Pancreas (tissue), 10 donors: ENCODE data around the gene SPTB. TPM values are rescaled to one million over a fixed set of nuclear protein-coding genes. Genes with fewer than 3 reads are reported as not detected.

Experiments
- ATAC-seq, 4 donors: fragments of 200-7000 bp; cut with Tn5 transposase; one replicate each; pipeline versions ENCODE4 v1.8.0 to v1.9.1; 2020; ENCODE audit warnings: mild to moderate bottlenecking in 4 of 4, moderate library complexity in 4 of 4
- DNase-seq, 6 donors: peaks; one replicate each; pipeline ENCODE4 v3.0.0-alpha.2; 2020
- FAIRE-seq: peaks from 2 replicates; lab custom pipeline; 2012; peaks lifted over from hg19 to GRCh38; lab: Jason Lieb, UNC
- H3K27ac ChIP-seq, 4 donors: fragments of 200-600 bp; sonication (generic); 1 replicate in 3 of 4; 2 replicates in 1 of 4; pipeline versions ENCODE4 v1.5.0 to v1.8.0; 2020
- H3K27me3 ChIP-seq, 4 donors: fragments of 200-600 bp; one replicate each; pipeline ENCODE4 v1.8.0; 2021
- H3K36me3 ChIP-seq, 3 donors: fragments of 200-600 bp; sonication (generic) in 1 of 3; one replicate each; pipeline versions ENCODE4 v1.5.0 to v1.8.0; 2020 to 2021
- H3K4me1 ChIP-seq, 3 donors: fragments of 200-600 bp; one replicate each; pipeline ENCODE4 v1.8.0; 2021
- H3K4me3 ChIP-seq, 4 donors: fragments of 200-600 bp; sonication (generic) in 2 of 4; one replicate each; pipeline versions ENCODE4 v1.5.0 to v1.8.0; 2020 to 2021
- H3K9me3 ChIP-seq, 4 donors: fragments of 200-600 bp; one replicate each; pipeline ENCODE4 v1.8.0; 2021
- WGBS, 2 donors: extraction: QIAGEN DNeasy Blood & Tissue Kit; methylation state at CpG; one replicate each; pipeline ENCODE4 v1.1.7; 2013; 5-methylcytosine and 5-hydroxymethylcytosine counted together
- intact Hi-C, 3 donors: fragments of 100-400 bp; cut with DNase I; formaldehyde crosslinking; loops; one replicate each; pipeline versions ENCODE4 v1.11.1 to v1.14.2; 2022
- polyA plus RNA-seq, 2 donors: library from polyadenylated mRNA; stranded (reverse); fragments of 200-250 nt; gene quantifications; one replicate each; pipeline ENCODE4 v1.2.3, GENCODE V29; 2013
- total RNA-seq, 6 donors: library from RNA; stranded (reverse); fragmentation: NEBNext Ultra II Directional in 4 of 6; extraction: Animal tissue kit (Norgen Biotek cat#: 25700) in 4 of 6; gene quantifications; one replicate each; pipeline versions ENCODE4 v1.2.1 to v1.2.4, GENCODE V29; 2021 to 2023
- TF ChIP-seq, protein P1 (sequence below), 4 donors: fragments of 200-600 bp; sonication (generic) in 3 of 4; IDR thresholded peaks; one replicate each; pipeline versions ENCODE4 v1.5.0 to v1.8.0; 2021; ENCODE audit warnings: antibody characterized with exemption in 4 of 4
- donor health status: healthy with polysubstance abuse.
- donor health status: DM: no; HTN: no; CAD: no; lungs with moderate emphysema.
- donor health status: DM: no; HTN: no; CAD: no.
- donor health status: control.
- donor health status: control.
- donor health status: Bipolar disorder and iron deficiency.
- donor health status: DM: yes; HTN: yes; CAD: no.
- donor health status: DM: no; HTN: no; CAD: no.
- donor health status: DM: no; HTN: no; CAD: no.
- donor health status: DM: yes; HTN: yes; CAD: no.

SPTB gene
- 1 to 10 TPM in 5 of 6 donors, under 1 TPM in 1; 0.73 to 3.4 (median 2.5) TPM for total RNA-seq
- 1 to 10 TPM; 5.2 to 6.5 TPM for polyA plus RNA-seq

DNA sequence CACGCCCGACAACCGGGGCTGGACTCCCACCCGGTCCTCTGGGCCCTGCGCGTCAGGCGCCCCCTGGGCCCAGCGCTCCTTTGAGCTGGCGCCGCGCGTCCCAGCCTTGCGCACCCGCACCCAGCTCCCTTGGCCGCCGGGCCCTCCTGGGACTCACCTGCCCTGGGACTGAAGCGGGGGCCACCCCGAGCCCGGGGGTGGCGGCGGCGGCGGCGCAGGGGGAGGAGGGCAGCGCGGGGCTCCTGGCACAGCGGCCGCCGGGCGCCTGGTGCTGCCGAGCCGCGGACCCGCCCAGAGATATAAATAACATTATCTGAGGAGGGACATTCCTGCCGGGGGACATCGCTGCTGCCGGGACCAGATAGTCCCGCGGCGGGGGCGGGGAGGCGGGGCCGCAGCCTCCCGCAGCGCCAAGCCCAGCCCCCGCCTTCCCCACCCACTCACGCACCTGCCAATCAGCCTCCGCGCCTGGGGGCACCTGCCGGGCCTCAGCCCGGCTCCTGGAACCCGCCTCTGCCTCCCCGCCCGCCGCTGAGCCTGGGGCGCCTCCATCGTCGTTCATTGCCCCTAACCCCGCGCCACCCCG lies at the start of gene SPTB:
SPTB (minus strand) TSS at position 273 of the 586 bp plus-strand sequence. CDS start 56,813 bp downstream, outside the sequence.
- TF ChIP-seq, protein P1, sequence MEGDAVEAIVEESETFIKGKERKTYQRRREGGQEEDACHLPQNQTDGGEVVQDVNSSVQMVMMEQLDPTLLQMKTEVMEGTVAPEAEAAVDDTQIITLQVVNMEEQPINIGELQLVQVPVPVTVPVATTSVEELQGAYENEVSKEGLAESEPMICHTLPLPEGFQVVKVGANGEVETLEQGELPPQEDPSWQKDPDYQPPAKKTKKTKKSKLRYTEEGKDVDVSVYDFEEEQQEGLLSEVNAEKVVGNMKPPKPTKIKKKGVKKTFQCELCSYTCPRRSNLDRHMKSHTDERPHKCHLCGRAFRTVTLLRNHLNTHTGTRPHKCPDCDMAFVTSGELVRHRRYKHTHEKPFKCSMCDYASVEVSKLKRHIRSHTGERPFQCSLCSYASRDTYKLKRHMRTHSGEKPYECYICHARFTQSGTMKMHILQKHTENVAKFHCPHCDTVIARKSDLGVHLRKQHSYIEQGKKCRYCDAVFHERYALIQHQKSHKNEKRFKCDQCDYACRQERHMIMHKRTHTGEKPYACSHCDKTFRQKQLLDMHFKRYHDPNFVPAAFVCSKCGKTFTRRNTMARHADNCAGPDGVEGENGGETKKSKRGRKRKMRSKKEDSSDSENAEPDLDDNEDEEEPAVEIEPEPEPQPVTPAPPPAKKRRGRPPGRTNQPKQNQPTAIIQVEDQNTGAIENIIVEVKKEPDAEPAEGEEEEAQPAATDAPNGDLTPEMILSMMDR (IDR thresholded peaks at IDR 0.05): no peak
- Histone ChIP-seq H3K9me3 (no peaks in the 10 kb centered on the region), H3K27ac (peak within 1 kb of the TSS in 1 of 4 donors; percentile 41), H3K27me3 (no peaks in the 10 kb centered on the region), H3K4me3 (peak within 1 kb of the TSS; percentile 45 to 64 (median 50)), H3K4me1 (no peaks in the 10 kb centered on the region), H3K36me3 (no peaks in the 10 kb centered on the region)
- no peak for FAIRE-seq
- 0 to 1% methylated on average over 51 to 61 of the region's 61 CpGs for WGBS, 2 donors
- peak; percentile 75 to 92 (median 87) for ATAC-seq
- intact Hi-C loops: loop anchor here in 1 of 3 donors (10.0 kb wide), 1 partner anchor 55 kb away; no protein-coding TSS in a partner anchor
- DNase-seq: peak; percentile 32 to 80 (median 69)

DNA sequence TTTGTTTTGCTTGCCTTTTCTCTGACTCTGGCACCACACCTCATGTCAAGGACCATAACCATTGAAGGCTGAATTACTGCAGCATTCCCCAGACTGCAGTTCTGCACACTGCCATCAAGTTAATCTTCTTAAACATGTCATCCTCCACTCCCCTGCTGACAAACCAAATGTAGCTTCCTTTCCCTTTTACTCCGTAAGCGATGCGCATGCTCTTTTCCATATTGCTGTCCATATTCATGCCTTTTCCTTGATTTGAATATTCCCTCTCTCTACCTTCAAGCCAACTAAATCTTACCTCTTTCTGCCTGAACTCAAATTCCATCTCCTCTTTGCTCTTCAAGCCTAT lies 49.3 kb upstream of the SPTB start:
- no peak overlapping the region for H3K27ac ChIP-seq
- H3K9me3 ChIP-seq: no peaks in the 10 kb centered on the region
- intact Hi-C loops: no loop called here
- H3K27me3 ChIP-seq: no peaks in the 10 kb centered on the region
- TF ChIP-seq, protein P1 (IDR thresholded peaks at IDR 0.05): no peak
- no peak for ATAC-seq
- H3K36me3 ChIP-seq: peaks cover 0 to 38% (median 8%) of the 10 kb centered on the region in 3 donors
- WGBS, 2 donors: 95 to 97% methylated on average over 3 of the region's 3 CpGs
- H3K4me1 ChIP-seq: peaks cover 0 to 7% (median 0%) of the 10 kb centered on the region in 3 donors
- DNase-seq: no peak
- no peak for FAIRE-seq
- no peak overlapping the region for H3K4me3 ChIP-seq

DNA sequence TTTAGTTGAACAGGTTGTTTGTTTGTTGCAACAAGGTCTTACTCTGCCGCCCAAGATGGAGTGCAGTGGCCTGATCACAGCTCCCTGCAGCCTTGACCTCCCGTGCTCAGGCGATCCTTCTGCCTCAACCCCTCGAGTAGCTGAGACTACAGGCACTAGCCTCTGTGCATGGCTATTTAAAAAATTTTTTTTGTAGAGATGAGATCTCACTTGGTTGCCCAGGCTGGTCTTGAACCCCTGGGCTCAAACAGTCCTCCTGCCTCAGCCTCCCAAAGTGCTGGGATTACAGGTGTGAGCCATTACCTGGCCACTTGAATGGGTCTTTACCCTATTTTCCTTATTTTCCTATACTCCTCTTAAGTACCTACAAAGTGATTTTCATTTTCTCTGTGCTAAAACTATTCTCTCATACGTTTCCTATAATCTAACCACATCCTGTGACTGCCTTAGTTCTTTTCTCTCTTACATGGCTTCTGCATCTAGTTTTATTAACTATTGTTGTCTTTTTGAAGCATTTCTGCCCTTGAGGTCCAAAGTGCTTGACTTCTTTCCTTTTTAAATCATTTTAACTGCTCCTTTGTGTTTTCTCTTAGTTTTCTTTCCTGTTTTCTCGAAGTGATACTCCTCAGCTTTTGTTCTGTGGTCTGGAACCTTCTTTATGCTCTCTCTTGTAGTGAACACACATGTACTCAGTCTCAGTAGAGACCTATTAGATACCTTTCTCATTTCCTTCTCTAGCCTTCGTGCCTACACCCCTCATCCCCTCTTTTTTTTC lies 48.7 kb upstream of the SPTB start:
- Histone ChIP-seq H3K4me3 (no peak overlapping the region), H3K27me3 (no peaks in the 10 kb centered on the region), H3K27ac (no peak overlapping the region), H3K36me3 (peaks cover 0 to 32% (median 8%) of the 10 kb centered on the region in 3 donors), H3K4me1 (peaks cover 0 to 7% (median 0%) of the 10 kb centered on the region in 3 donors), H3K9me3 (no peaks in the 10 kb centered on the region)
- DNase-seq: no peak
- FAIRE-seq: no peak
- TF ChIP-seq, protein P1 (IDR thresholded peaks at IDR 0.05): no peak
- no peak for ATAC-seq
- 86 to 90% methylated on average over 7 of the region's 7 CpGs for WGBS, 2 donors
- intact Hi-C loops: no loop called here

DNA sequence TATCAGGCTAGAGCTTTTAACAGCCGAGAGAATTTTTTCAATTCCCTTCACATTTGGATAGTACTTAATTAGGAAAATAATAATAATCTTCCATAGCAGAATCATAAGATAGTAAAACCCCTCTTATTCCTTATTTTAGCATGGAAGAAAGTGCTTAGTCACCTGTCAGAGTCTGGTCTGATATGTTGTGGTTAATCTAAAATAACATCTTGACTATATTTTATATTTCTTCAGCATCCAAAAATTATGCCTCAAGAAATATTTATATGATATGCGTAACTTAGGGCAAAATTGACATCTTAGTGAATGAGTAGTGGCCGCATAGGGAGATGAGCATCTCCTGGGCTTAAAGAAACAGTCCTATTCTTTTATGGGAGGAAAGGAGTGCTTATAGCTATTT lies 47.3 kb upstream of the SPTB start:
- WGBS, 2 donors: 76 to 93% methylated on average over 3 of the region's 3 CpGs
- DNase-seq (no peak), FAIRE-seq (no peak), ATAC-seq (no peak)
- H3K9me3 ChIP-seq: no peaks in the 10 kb centered on the region
- TF ChIP-seq, protein P1 (IDR thresholded peaks at IDR 0.05): no peak
- H3K36me3 ChIP-seq: peaks cover 0 to 26% (median 8%) of the 10 kb centered on the region in 3 donors
- H3K4me1 ChIP-seq: peaks cover 0 to 7% (median 0%) of the 10 kb centered on the region in 3 donors
- no peaks in the 10 kb centered on the region for H3K27me3 ChIP-seq
- no peak overlapping the region for H3K27ac ChIP-seq
- no peak overlapping the region for H3K4me3 ChIP-seq
- intact Hi-C loops: no loop called here
